Activated CD4-positive, alpha-beta T cell treated with anti-CD3 and anti-CD28 coated beads for 36 hours (primary cell): ENCODE measurements around the gene CLIP4. TPM values are rescaled to one million over a fixed set of nuclear protein-coding genes. Genes with fewer than 3 reads are reported as not detected.

Source experiments
- ATAC-seq: fragments of 200-7000 bp; cut with Tn5 transposase; one replicate; pipeline ENCODE4 v1.10.0; 2021; ENCODE audit warnings: mild to moderate bottlenecking, moderate library complexity
- CTCF ChIA-PET: fragments of 350-600 bp; sonication (Branson Sonifier 250); formaldehyde crosslinking; loops from one replicate; lab custom pipeline; 2021; ENCODE audit warnings: antibody characterized with exemption; lab: Charles Lee
- POLR2A ChIA-PET: fragments of 350-600 bp; sonication (Branson Sonifier 250); formaldehyde crosslinking; loops from one replicate; lab custom pipeline; 2021; ENCODE audit warnings: antibody characterized with exemption, inconsistent platforms; lab: Charles Lee
- DNase-seq: peaks from one replicate; pipeline ENCODE4 v3.0.0-alpha.2; 2020
- H3K27ac Mint-ChIP-seq: one replicate; pipeline ENCODE4 v1.8.0; 2021; ENCODE audit warnings: mixed read lengths
- H3K27me3 Mint-ChIP-seq: one replicate; pipeline ENCODE4 v1.8.0; 2021; ENCODE audit warnings: mixed read lengths
- H3K36me3 Mint-ChIP-seq: one replicate; pipeline ENCODE4 v1.8.0; 2021; ENCODE audit warnings: low read depth, mixed read lengths
- H3K4me1 Mint-ChIP-seq: one replicate; pipeline ENCODE4 v1.8.0; 2021; ENCODE audit warnings: mixed read lengths
- H3K4me3 Mint-ChIP-seq: one replicate; pipeline ENCODE4 v1.8.0; 2021; ENCODE audit warnings: mild to moderate bottlenecking, moderate library complexity, mixed read lengths
- H3K9me3 Mint-ChIP-seq: one replicate; pipeline ENCODE4 v1.8.0; 2021; ENCODE audit warnings: low read depth, mixed read lengths
- intact Hi-C, 2 experiments: fragments of 100-400 bp; cut with DNase I in 1 of 2; cut with micrococcal nuclease in 1 of 2; formaldehyde crosslinking; loops; one replicate each; pipeline versions ENCODE4 v1.14.2 to v1.15.1; 2022 to 2024; cut with DNase I, micrococcal nuclease
- total RNA-seq, 2 experiments: library from RNA; stranded (reverse); gene quantifications; one replicate each; pipeline ENCODE4 v1.2.3, GENCODE V29; 2021

CLIP4 gene
- total RNA-seq, 2 experiments from 2014 or later, result 19.5 to 22.7 TPM

DNA sequence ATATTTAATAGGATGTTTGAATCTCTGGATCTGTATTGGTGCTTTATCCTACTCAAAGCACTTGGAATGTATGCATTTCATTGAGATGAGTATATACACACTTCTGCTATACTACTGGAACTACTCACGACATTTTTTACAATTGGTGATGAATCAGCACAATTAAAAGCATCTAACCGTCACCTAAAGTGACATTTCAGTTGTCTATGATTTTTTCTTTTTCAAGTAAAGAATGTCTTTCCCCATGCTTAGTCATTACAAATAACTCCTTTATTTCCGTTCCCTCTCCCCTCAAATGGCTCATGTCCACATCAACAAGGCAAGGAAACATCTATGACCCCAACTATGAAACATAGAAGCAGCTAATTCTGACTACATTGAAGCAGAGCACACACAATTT, 77.3 kb downstream of the CLIP4 start:
- peaks cover 7% of the 10 kb centered on the region for H3K36me3 Mint-ChIP-seq
- peaks cover 3% of the 10 kb centered on the region for H3K9me3 Mint-ChIP-seq
- ATAC-seq, result no peak
- CTCF ChIA-PET, result interaction anchor here (1.1 kb wide), 1 partner anchor 233 kb away, joined by 3 read pairs; no protein-coding TSS in a partner anchor
- no peak overlapping the region for H3K4me3 Mint-ChIP-seq
- peaks cover 20% of the 10 kb centered on the region for H3K4me1 Mint-ChIP-seq
- intact Hi-C loops, result no loop called here
- H3K27me3 Mint-ChIP-seq, result no peaks in the 10 kb centered on the region
- no peak overlapping the region for H3K27ac Mint-ChIP-seq
- POLR2A ChIA-PET, result no interaction called here
- DNase-seq, result no peak

DNA sequence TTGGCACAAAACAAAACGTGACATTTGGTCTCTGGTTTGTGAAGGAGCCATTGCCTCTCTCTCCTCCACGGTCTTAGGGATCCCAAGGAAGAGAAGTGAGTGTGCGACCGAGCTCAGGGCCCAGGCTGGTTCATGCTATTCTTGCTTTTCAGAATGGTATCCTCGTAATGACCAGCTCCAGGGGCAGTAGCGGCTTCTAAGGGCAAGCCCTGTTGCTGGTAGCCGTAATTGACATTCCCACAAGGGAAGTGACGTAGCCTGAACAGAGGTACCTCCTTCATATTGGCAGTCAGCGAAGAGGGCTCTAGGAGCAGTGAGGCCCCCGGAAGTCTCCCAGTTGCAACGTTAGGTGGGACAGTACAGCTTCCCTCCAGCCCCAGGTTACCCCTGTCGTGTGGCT, 77.9 kb downstream of the CLIP4 start:
- ATAC-seq (no peak), DNase-seq (no peak)
- ChIA-PET POLR2A (no interaction called here), CTCF (interaction anchor here (0.7 to 1.1 kb wide), 2 partner anchors 174 to 234 kb away, joined by 3 read pairs; no protein-coding TSS in a partner anchor)
- Mint-ChIP-seq H3K27ac (no peak overlapping the region), H3K27me3 (no peaks in the 10 kb centered on the region), H3K9me3 (no peaks in the 10 kb centered on the region), H3K4me3 (no peak overlapping the region), H3K4me1 (peaks cover 15% of the 10 kb centered on the region), H3K36me3 (peaks cover under 1% of the 10 kb centered on the region)
- intact Hi-C loops, result no loop called here

DNA sequence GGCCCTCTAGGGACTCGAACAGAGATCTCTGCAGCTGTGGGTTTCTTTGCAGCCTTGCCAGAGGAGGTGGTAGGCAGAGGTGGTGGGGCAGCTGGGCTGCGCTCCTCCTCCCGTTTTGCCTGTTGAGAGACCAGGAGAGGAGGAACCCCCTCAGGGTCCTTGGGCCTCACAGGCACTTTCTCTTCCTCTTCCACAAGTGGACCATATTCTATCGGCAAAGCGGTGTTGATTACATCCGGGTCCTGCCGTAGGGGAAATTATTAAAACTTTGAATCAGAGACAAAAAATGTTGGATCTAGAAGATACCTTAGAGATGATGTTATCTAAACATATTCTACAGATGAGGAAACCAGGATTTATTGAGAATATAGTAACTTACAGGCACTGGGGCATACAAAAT, 78.5 kb downstream of the CLIP4 start:
- peaks cover 11% of the 10 kb centered on the region for H3K4me1 Mint-ChIP-seq
- ChIA-PET CTCF (interaction anchor here (1.1 kb wide), 1 partner anchor 235 kb away, joined by 3 read pairs; no protein-coding TSS in a partner anchor), POLR2A (no interaction called here)
- no peak for ATAC-seq
- H3K4me3 Mint-ChIP-seq, result no peak overlapping the region
- H3K36me3 Mint-ChIP-seq, result no peaks in the 10 kb centered on the region
- no peak overlapping the region for H3K27ac Mint-ChIP-seq
- H3K27me3 Mint-ChIP-seq, result no peaks in the 10 kb centered on the region
- intact Hi-C loops, result no loop called here
- H3K9me3 Mint-ChIP-seq, result no peaks in the 10 kb centered on the region
- no peak for DNase-seq

DNA sequence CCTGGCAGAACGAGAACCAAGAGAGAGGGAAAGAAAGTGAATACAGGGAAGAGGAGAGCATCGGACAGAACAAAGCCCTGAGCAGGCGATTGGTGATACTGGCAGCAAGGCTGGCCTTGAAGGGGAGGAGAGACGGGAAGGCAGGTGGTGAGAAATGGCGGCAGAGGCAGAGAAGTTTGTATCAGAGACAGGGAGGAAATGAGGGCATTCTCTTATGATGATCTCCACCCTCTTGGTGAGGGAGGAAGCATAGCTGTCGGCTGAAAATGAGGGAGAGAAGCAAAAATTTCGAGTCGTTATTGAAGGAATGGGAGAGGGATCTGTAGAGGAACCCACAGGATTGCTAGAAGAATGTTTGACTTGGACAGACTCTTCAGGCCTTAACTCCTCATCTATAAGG, 80.6 kb downstream of the CLIP4 start:
- Mint-ChIP-seq H3K9me3 (no peaks in the 10 kb centered on the region), H3K27ac (no peak overlapping the region), H3K27me3 (no peaks in the 10 kb centered on the region), H3K4me1 (peaks cover 3% of the 10 kb centered on the region), H3K36me3 (no peaks in the 10 kb centered on the region), H3K4me3 (no peak overlapping the region)
- ATAC-seq, result no peak
- ChIA-PET POLR2A (no interaction called here), CTCF (interaction anchor here (0.6 to 0.7 kb wide), 2 partner anchors 178 to 404 kb away, joined by 4 to 5 read pairs; no protein-coding TSS in a partner anchor)
- intact Hi-C loops, result loop anchor here (1.0 to 5.0 kb wide), 4 partner anchors 143 to 629 kb away; no protein-coding TSS in a partner anchor
- no peak for DNase-seq

DNA sequence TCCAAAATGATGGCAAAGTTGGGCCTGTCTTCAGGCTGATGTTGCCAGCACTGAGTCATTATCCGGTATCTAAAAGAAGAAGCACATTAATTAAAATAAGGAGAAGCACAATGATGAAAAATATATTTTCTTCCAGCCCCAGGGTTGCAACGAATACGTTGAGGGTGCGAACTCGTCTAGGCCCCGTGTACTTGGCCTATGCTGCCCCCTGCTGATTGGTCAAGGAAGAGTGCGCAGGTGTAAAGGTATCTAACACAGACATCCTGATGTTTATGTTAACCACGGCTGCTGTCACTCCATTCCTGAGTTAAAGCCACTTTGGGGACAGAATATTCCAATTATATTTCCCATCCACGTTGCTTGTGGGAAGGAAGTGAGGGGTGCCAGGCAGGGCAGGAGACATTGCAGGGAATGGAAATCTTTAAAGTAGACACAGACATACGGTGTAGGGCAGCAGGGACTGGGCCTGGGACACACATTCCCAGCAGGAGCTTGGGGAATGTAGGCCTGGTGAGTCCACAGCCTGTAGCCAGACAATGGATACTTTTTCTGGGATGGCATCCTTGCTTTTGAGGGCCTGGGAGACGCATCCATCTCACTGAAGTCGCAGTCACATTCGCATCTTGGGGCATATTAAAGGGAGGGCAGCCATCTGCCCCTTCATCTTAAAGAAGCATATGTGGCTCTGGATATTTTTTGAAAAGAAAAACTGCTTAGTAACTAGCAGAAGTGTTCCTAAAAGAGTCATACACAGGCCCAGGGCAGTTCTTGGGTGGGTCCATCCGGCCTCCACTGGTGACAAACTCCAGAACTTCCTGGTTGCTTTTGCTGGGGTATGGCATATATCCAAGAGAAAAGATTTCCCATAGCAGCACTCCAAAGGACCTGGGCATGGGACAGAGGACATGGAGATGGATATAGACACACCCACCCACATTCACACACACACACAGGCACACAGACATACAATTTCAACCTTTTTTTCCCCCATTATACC, 81.9 kb downstream of the CLIP4 start:
- H3K4me1 Mint-ChIP-seq, result peaks cover 3% of the 10 kb centered on the region
- ATAC-seq (peak; percentile 98), DNase-seq (peak; percentile 89)
- ChIA-PET POLR2A (no interaction called here), CTCF (interaction anchor here (0.5 to 1.5 kb wide), 3 partner anchors 7 to 245 kb away, joined by 3 to 4 read pairs (median 3); no protein-coding TSS in a partner anchor)
- no peaks in the 10 kb centered on the region for H3K27me3 Mint-ChIP-seq
- no peak overlapping the region for H3K4me3 Mint-ChIP-seq
- no peaks in the 10 kb centered on the region for H3K9me3 Mint-ChIP-seq
- intact Hi-C loops, result loop anchor here (1.0 to 5.0 kb wide), 4 partner anchors 145 to 630 kb away; no protein-coding TSS in a partner anchor
- no peak overlapping the region for H3K27ac Mint-ChIP-seq
- no peaks in the 10 kb centered on the region for H3K36me3 Mint-ChIP-seq

DNA sequence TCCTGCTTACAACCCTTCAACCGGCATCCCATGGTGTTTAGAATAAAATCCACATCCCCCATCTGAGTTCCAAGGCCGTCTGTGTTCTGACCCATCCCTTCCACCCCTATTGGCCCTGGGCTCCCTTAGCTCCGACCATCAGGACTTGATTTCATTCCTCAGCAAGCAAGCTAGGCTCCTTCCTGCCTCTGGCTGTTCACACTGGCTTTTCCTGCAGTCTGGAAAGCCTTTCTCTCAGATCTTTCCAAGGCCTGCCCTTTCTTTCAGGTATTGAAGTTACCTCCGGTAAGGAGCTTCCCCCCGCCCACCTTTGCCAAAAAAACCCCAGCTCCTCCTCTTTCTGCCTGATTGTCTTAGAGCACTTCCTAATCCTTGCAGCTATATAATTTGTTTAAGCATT, 86.8 kb downstream of the CLIP4 start:
- ATAC-seq, result no peak
- Mint-ChIP-seq H3K4me1 (no peaks in the 10 kb centered on the region), H3K27me3 (no peaks in the 10 kb centered on the region), H3K9me3 (no peaks in the 10 kb centered on the region), H3K27ac (no peak overlapping the region), H3K4me3 (no peak overlapping the region), H3K36me3 (no peaks in the 10 kb centered on the region)
- no peak for DNase-seq
- ChIA-PET CTCF (interaction anchor here (0.6 to 1.0 kb wide), 2 partner anchors 128 to 243 kb away, joined by 3 to 4 read pairs; no protein-coding TSS in a partner anchor), POLR2A (interaction anchor here (0.7 kb wide), 1 partner anchor 9 kb away, joined by 7 read pairs; no protein-coding TSS in a partner anchor)
- intact Hi-C loops, result no loop called here

DNA sequence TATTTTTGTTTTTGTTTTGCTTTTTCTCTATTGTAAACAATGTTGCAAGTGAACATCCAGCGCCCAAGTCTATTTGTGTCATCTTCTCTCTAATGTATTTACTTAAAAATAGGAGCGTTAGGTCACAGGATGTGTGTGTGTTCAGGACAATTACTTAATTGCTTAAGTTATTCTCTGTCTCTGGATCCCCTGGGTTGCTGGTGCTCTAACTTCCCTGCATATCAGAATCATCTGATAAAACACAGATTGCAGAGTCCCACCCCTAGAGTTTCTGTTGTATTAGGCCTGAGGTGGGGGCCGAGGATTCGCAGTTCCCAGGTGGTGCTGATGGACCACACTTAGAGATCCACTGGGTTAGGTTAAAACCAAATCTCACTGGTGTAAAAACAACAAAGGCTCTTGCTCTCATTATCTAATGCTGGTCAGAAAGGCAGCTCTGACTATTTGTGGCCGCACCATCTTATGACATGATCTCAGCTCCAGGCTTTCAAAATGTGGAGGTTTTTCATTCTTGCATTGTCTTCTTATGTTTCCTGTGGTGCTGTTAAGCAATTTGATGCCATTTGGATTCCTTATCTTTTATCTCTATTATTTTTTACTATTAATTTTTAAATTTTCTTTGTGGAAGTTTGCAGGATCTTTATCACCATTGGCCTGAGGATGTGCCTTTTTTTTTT, 87.7 kb downstream of the CLIP4 start:
- Mint-ChIP-seq H3K36me3 (no peaks in the 10 kb centered on the region), H3K27ac (no peak overlapping the region), H3K4me1 (no peaks in the 10 kb centered on the region), H3K27me3 (no peaks in the 10 kb centered on the region), H3K4me3 (no peak overlapping the region), H3K9me3 (no peaks in the 10 kb centered on the region)
- intact Hi-C loops, result no loop called here
- DNase-seq, result no peak
- CTCF ChIA-PET, result no interaction called here
- POLR2A ChIA-PET, result no interaction called here
- no peak for ATAC-seq

DNA sequence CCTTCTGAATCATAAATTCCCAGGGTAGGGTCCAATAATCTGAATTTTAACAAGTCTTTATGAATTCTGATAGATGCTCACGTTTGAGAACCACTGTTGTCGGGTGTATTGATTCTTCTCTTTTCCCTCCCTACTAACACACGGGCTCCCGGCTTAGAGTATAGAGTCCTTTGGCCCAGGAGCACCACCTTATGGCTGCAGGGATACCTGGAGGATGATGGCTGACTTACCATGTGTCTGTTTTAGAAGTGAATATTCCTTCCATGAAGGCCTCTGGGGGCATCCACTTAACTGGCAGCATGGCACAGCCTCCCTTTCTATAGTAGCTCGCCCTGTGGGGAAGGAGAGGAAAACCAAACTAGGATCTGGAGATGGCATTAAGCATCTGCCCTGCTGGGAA, 91.7 kb downstream of the CLIP4 start:
- no peaks in the 10 kb centered on the region for H3K36me3 Mint-ChIP-seq
- CTCF ChIA-PET, result interaction anchor here (1.0 to 1.3 kb wide), 2 partner anchors 245 to 387 kb away, joined by 4 read pairs; no protein-coding TSS in a partner anchor
- no peak overlapping the region for H3K27ac Mint-ChIP-seq
- H3K27me3 Mint-ChIP-seq, result no peaks in the 10 kb centered on the region
- H3K4me3 Mint-ChIP-seq, result no peak overlapping the region
- no peaks in the 10 kb centered on the region for H3K9me3 Mint-ChIP-seq
- intact Hi-C loops, result no loop called here
- POLR2A ChIA-PET, result no interaction called here
- DNase-seq (no peak), ATAC-seq (no peak)
- no peaks in the 10 kb centered on the region for H3K4me1 Mint-ChIP-seq

DNA sequence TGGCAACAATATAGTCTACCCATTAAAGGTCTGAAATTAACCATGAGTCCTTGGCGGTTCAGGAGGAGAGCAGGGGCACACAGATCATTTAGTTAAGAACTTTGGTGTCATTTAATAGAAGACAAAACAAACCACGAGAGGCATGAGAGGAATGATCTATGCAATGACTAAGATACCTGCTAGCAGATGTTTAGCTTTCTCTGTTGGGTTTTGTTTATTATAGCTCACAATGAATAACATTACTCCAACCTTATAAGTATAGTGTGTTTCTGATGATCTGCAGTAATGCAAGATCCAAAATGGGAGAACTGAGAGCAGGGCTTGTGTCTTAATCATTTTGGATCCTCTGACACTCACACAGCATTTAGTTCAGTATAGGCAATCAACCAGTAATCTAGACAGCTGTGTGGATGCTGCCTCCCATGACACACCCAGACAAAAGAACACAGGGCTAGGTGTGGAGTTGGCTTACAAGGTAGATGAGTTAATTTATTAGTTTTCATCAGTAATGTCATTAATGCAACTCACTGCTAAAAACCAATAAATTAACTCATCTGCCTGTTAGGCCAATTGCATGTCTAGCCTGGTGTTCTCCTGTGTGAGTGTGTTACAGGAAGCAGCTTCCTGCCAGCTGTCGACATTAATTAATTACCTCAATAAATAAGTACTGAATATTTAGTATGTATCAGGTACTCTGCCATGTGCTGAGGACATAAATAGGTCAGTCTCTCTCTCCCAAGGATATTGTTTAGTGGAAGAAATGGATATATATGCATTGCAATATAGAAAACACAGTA, 92.3 kb downstream of the CLIP4 start:
- Mint-ChIP-seq H3K27me3 (no peaks in the 10 kb centered on the region), H3K4me1 (no peaks in the 10 kb centered on the region), H3K4me3 (no peak overlapping the region), H3K36me3 (no peaks in the 10 kb centered on the region), H3K27ac (no peak overlapping the region), H3K9me3 (no peaks in the 10 kb centered on the region)
- ATAC-seq, result no peak
- intact Hi-C loops, result no loop called here
- ChIA-PET CTCF (interaction anchor here (1.0 to 1.3 kb wide), 2 partner anchors 245 to 387 kb away, joined by 4 read pairs; no protein-coding TSS in a partner anchor), POLR2A (no interaction called here)
- no peak for DNase-seq

DNA sequence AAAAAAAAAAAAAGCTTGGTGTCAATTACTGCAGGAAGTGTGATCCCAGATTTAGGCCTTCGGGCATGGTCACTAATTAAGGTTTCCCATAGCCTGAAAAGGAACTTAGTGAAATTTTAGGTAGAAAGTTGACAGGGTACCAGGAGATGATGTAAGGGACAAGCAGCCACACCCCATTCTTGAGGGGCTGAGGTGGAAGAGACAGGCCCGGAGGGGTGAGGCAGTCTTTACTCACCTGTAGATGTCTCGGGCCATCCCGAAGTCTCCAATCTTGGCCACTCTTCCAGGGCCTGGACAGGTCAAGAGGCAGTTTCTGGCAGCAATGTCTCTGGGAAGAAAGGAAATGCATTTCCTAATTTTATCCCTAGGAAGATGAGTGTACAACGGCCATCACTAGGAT, 94.3 kb downstream of the CLIP4 start:
- no peaks in the 10 kb centered on the region for H3K4me1 Mint-ChIP-seq
- intact Hi-C loops, result no loop called here
- ChIA-PET POLR2A (interaction anchor here (0.6 kb wide), 1 partner anchor 63 kb away, joined by 3 read pairs; no protein-coding TSS in a partner anchor), CTCF (interaction anchor here (0.7 kb wide), 1 partner anchor 11 kb away, joined by 4 read pairs; no protein-coding TSS in a partner anchor)
- ATAC-seq (no peak), DNase-seq (no peak)
- no peaks in the 10 kb centered on the region for H3K9me3 Mint-ChIP-seq
- no peaks in the 10 kb centered on the region for H3K36me3 Mint-ChIP-seq
- H3K4me3 Mint-ChIP-seq, result no peak overlapping the region
- no peaks in the 10 kb centered on the region for H3K27me3 Mint-ChIP-seq
- H3K27ac Mint-ChIP-seq, result no peak overlapping the region
